ENCODE data around the gene SMAGP.

GRCh38 chr12:51238037-51238509 is 32.1 kb downstream of the SMAGP start:
- no peak for TF ChIP-seq POLR2A (IDR thresholded peaks at IDR 0.05)
- no peak for TF ChIP-seq CTCF (IDR thresholded peaks at IDR 0.05)
- TF ChIP-seq EP300 (IDR thresholded peaks at IDR 0.05): no peak

Data from tibial nerve (tissue), 4 donors.